Left hindlimb (tissue), 1 donor: ENCODE measurements around the gene BEX1.
"Not testable (repeated sequence)": the region's sequence is repeated elsewhere in the genome, so short reads cannot be mapped to it uniquely, and the experiment has no call there.

ENCODE experiments used
- DNase-seq: peaks from one replicate; pipeline ENCODE4 v3.0.0-alpha.2; 2018

BEX1 gene

GRCh38 chrX:103063918-103064434 lies at the start of gene BEX1:
TSS of gene BEX1 (minus strand) at chrX:103064171. CDS start at chrX:103063274, 897 bp downstream.
- DNase-seq = peak; percentile 35

GRCh38 chrX:103109497-103109896 lies 45.5 kb upstream of the BEX1 start:
- not testable (repeated sequence) for DNase-seq

DNA sequence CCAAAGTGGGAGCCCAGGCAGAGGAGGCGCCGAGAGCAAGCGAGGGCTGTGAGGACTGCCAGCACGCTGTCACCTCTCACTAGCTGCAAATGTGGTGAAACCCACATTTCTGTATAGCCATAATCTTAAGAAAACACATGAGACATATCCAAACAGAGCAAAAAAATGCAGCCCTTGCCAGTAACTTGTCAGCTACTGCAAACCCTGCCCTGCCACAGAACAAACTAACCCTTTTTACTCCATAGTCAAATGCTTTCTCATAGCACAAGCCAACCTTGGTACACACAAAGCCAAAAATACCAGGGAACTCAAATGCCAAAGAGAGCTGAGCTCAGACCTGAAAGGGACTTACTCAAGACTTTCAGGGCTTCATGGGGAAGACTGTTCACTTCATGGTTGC lies 43.9 kb upstream of the BEX1 start:
- no peak for DNase-seq

- not testable (repeated sequence) for DNase-seq
Observed at GRCh38 chrX:103107227-103107737, 43.3 kb upstream of the BEX1 start.

DNA sequence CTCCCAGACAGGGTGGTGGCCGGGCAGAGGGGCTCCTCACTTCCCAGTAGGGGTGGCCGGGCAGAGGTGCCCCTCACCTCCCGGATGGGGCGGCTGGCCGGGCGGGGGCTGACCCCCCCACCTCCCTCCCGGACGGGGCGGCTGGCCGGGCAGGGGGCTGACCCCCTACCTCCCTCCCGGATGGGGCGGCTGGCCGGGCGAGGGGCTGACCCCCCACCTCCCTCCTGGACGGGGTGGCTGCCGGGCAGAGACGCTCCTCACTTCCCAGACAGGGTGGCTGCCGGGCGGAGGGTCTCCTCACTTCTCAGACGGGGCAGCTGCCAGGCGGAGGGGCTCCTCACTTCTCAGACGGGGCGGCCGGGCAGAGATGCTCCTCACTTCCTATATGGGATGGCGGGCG lies 40.4 kb upstream of the BEX1 start:
- not testable (repeated sequence) for DNase-seq

- DNase-seq = not testable (repeated sequence)
Observed at GRCh38 chrX:103103866-103104265, 39.9 kb upstream of the BEX1 start.

GRCh38 chrX:103101299-103102042 lies 37.5 kb upstream of the BEX1 start:
- DNase-seq = no peak

DNA sequence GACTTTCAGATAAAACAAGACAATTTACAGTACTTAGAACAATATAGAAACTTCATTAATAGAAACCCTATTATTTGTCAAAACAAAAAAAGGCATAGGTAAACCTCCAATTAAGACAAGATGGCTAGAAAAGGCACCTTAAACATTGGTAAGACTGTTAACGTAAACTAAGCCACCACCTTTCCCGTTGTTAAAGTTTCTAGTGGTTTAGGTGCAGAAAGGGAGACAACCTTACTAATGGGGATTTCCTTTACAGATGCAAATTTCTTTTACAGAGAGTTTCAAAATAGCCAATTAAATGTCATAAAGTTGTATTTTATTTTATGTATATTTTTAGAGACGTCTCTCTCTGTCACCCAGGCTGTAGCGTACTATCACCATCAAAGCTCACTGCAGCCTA lies 36.5 kb upstream of the BEX1 start:
- no peak for DNase-seq

GRCh38 chrX:103099691-103100090 lies 35.7 kb upstream of the BEX1 start:
- DNase-seq = no peak

GRCh38 chrX:103098488-103098887 lies 34.5 kb upstream of the BEX1 start:
- DNase-seq = no peak

GRCh38 chrX:103092942-103093341 lies 29.0 kb upstream of the BEX1 start, which contains the start of gene NXF3:
TSS of gene NXF3 (minus strand) at chrX:103093143. CDS start at chrX:103093023, 120 bp downstream.
- no peak for DNase-seq

GRCh38 chrX:103081051-103081450 lies 17.1 kb upstream of the BEX1 start:
- DNase-seq = no peak

- no peak for DNase-seq
Observed at GRCh38 chrX:103073467-103073866, 9.5 kb upstream of the BEX1 start.

- DNase-seq = no peak
Observed at GRCh38 chrX:103066606-103067005, 2.6 kb upstream of the BEX1 start.

GRCh38 chrX:103063191-103063845 lies 653 bp downstream of the BEX1 start:
- peak; percentile 26 for DNase-seq

DNA sequence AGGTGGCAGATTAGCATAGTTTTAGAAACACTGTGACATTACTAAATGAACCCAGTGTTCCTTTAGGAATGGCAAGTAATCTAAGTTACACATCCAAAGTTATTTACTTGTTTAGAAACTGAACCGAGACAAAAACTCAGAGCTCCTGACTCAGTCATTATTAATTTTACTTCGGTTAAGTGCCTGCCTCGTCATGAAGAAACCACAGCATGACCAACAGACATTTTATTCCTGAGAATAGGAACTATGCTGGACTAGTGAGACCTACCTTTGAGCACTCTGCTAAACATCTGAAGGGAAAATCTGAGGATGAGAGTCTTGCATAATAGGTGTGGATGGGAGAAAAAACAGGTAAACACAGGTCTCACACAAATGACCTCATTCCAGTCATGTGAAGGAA lies 2.5 kb downstream of the BEX1 start:
- no peak for DNase-seq

DNA sequence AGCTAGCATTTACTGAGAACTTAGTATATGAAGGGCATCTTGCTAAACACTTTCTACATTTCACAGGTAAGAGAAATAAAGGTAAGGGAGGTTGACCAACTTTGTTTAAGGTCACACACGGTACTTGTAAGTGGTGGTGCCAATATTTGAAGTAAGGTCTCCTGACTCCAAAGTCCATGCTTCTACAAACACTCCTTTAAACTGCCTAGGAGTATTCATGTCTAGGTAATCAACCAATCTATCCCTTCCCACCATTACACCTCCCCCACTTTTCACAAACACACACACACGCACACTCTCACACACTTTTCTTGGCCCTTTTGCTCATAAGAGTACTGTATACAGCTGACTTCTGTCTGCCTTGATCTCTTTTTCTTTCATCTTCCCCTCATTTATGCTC lies 7.1 kb downstream of the BEX1 start:
- no peak for DNase-seq

- no peak for DNase-seq
Observed at GRCh38 chrX:103052625-103053024, 11.3 kb downstream of the BEX1 start.

GRCh38 chrX:103051260-103051789 lies 12.6 kb downstream of the BEX1 start:
- DNase-seq = no peak

DNA sequence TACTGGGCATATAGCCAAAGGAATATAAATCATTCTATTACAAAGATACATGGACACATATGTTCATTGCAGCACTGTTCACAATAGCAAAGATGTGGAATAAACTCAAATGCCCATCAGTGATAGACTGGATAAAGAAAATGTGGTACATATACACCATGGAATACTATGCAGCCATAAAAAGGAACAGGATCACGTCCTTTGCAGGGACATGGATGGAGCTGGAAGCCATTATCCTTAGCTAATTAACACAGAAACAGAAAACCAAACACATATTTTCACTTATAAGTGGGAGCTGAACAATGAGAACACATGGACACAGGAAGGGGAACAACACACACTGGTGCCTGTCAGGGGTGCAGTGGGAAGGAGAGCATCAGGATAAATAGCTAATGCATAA lies 30.6 kb downstream of the BEX1 start:
- not testable (repeated sequence) for DNase-seq

DNA sequence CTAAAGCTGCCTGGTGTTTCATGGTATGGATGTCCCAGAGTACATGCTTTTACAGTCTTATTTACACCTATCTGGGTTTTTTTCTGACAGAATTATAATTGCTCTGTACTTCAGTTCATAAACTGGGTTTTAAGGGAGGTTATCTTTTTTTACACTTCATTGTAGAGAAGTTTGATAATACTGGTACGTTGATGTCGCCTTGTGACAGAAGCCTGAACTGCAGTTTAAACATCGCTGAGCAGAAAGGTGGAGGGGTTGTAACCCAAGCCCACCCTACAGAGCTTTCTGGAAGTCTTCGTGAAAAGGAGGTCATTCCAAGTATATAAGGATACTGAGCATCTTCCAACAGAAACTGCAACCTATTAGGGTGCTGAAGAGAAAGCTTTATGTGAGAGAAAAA lies 46.4 kb downstream of the BEX1 start:
- no peak for DNase-seq

DNA sequence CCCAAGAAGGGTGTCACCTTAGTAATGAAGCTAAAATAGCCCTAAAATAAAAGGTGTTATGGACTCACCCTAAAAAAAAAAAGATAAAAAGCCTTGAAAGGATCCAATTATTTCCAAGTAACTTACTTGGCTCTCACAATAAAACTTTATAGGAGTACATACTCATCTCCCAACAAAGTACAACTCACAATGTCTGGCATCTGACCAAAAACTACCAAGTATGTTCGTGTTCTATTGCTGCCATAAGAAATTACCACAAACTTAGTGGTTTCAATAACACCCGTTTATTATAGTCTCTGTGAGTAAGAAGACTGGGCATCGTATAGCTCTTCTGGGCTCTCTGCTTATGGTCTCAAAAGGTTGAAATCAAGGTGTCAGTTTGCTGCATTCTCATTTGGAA lies 51.0 kb downstream of the BEX1 start:
- DNase-seq = no peak
